Neural cell (in vitro differentiated cells): ENCODE data around the gene ZNRF1. TPM values are rescaled to one million over a fixed set of nuclear protein-coding genes. Genes with fewer than 3 reads are reported as not detected.

Experiments used
- H2AFZ ChIP-seq: fragments of 200-600, 300-800 bp; sonication (generic), shearing (Covaris generic); 2 replicates; pipeline ENCODE4 v1.6.0; 2014; ENCODE audit warnings: low read depth, mild to moderate bottlenecking, antibody characterized with exemption, low read length, moderate library complexity
- H3F3A ChIP-seq: fragments of 200-600 bp; shearing (Covaris generic); 2 replicates; pipeline ENCODE4 v1.6.1; 2016; ENCODE audit warnings: mild to moderate bottlenecking, moderate library complexity, mixed read lengths, antibody characterized with exemption, low read length; ENCODE audit not compliant: insufficient read depth, poor library complexity, severe bottlenecking
- H3K27ac ChIP-seq: fragments of 200-600, 300-800 bp; sonication (generic), shearing (Covaris generic); 2 replicates; pipeline ENCODE4 v1.5.1; 2014; ENCODE audit warnings: mild to moderate bottlenecking, low read length, moderate library complexity
- H3K27me3 ChIP-seq: fragments of 300-800, 200-600 bp; sonication (generic), shearing (Covaris generic); 2 replicates; pipeline ENCODE4 v1.6.0; 2014; ENCODE audit warnings: mild to moderate bottlenecking, low read depth, low read length, moderate library complexity; ENCODE audit not compliant: insufficient read depth
- H3K36me3 ChIP-seq: fragments of 300-800, 200-600 bp; sonication (generic), shearing (Covaris generic); 2 replicates; pipeline ENCODE4 v1.5.1; 2014; ENCODE audit warnings: mild to moderate bottlenecking, antibody characterized with exemption, low read length, moderate library complexity; ENCODE audit not compliant: insufficient read depth
- H3K4me2 ChIP-seq: fragments of 300-800, 200-600 bp; sonication (generic), shearing (Covaris generic); 2 replicates; pipeline ENCODE4 v1.6.0; 2014; ENCODE audit warnings: mild to moderate bottlenecking, low read length
- H3K4me3 ChIP-seq: fragments of 300-800, 200-600 bp; sonication (generic), shearing (Covaris generic); 2 replicates; pipeline ENCODE4 v1.5.1; 2014; ENCODE audit warnings: mild to moderate bottlenecking, low read length, moderate library complexity
- H3K79me2 ChIP-seq: fragments of 200-600 bp; shearing (Covaris generic); replicated peaks from 2 replicates; pipeline ENCODE4 v1.6.0; 2014; ENCODE audit warnings: mild to moderate bottlenecking, low read length, moderate library complexity; ENCODE audit not compliant: insufficient read depth
- H3K9ac ChIP-seq: fragments of 300-800, 200-600 bp; sonication (generic), shearing (Covaris generic); 2 replicates; pipeline ENCODE4 v1.6.1; 2016; ENCODE audit warnings: mild to moderate bottlenecking, low read length, mixed read lengths
- H3K9me2 ChIP-seq: fragments of 200-600 bp; shearing (Covaris generic); 2 replicates; pipeline ENCODE4 v1.6.1; 2016; ENCODE audit warnings: mild to moderate bottlenecking, low read length, mixed read lengths; ENCODE audit not compliant: insufficient read depth
- H3K9me3 ChIP-seq: fragments of 200-600, 300-800 bp; sonication (generic), shearing (Covaris generic); 2 replicates; pipeline ENCODE4 v1.6.1; 2016; ENCODE audit warnings: mild to moderate bottlenecking, mixed run types, low read length, moderate library complexity, mixed read lengths
- H4K20me1 ChIP-seq: fragments of 200-600 bp; shearing (Covaris generic); 2 replicates; pipeline ENCODE4 v1.6.1; 2016; ENCODE audit warnings: mild to moderate bottlenecking, mixed run types; ENCODE audit not compliant: insufficient read depth
- EP300 ChIP-seq: fragments of 450-650 bp; conservative IDR thresholded peaks from 2 replicates; pipeline ENCODE4 v1.6.1; 2014; ENCODE audit warnings: antibody characterized with exemption, mild to moderate bottlenecking, moderate library complexity; ENCODE audit not compliant: poor library complexity, severe bottlenecking
- EZH2 ChIP-seq: fragments of 200-600, 300-800 bp; shearing (Covaris generic), sonication (generic); IDR thresholded peaks from 2 replicates; pipeline ENCODE4 v1.6.1; 2014; ENCODE audit warnings: antibody characterized with exemption, low read length, borderline replicate concordance, mild to moderate bottlenecking; ENCODE audit not compliant: insufficient read depth, poor library complexity, severe bottlenecking
- MXI1 ChIP-seq: fragments of 450-650 bp; conservative IDR thresholded peaks from 2 replicates; pipeline ENCODE4 v1.6.1; 2014; ENCODE audit warnings: antibody characterized with exemption, mild to moderate bottlenecking; ENCODE audit not compliant: poor library complexity, severe bottlenecking
- POLR2AphosphoS5 ChIP-seq: IDR thresholded peaks from 2 replicates; pipeline ENCODE4 v1.6.1; 2012
- RAD21 ChIP-seq: fragments of 450-650 bp; conservative IDR thresholded peaks from 2 replicates; pipeline ENCODE4 v1.6.1; 2014; ENCODE audit warnings: antibody characterized with exemption, mild to moderate bottlenecking, moderate library complexity
- SMC3 ChIP-seq: fragments of 450-650 bp; conservative IDR thresholded peaks from 2 replicates; pipeline ENCODE4 v1.6.1; 2014; ENCODE audit warnings: antibody characterized with exemption, mild to moderate bottlenecking, moderate library complexity; ENCODE audit not compliant: poor library complexity
- TAF1 ChIP-seq: IDR thresholded peaks from 2 replicates; pipeline ENCODE4 v1.6.1; 2012; ENCODE audit warnings: low read depth
- polyA plus RNA-seq: library from polyadenylated mRNA; depleted of rRNA; stranded (reverse); fragments of >200 nt; gene quantifications from 2 replicates; pipeline ENCODE4 v1.2.3, GENCODE V29; 2014
- TF ChIP-seq, protein P1 (sequence below): fragments of 450-650 bp; IDR thresholded peaks from 2 replicates; pipeline ENCODE4 v1.5.1; 2014; ENCODE audit warnings: antibody characterized with exemption, mild to moderate bottlenecking, moderate library complexity; ENCODE audit not compliant: poor library complexity, severe bottlenecking
- TF ChIP-seq, protein P2 (sequence below): IDR thresholded peaks from 2 replicates; pipeline ENCODE4 v1.6.1; 2012; ENCODE audit warnings: borderline replicate concordance

The ZNRF1 gene
- polyA plus RNA-seq, 1 donor from 2014 or later: 31.6 TPM

DNA sequence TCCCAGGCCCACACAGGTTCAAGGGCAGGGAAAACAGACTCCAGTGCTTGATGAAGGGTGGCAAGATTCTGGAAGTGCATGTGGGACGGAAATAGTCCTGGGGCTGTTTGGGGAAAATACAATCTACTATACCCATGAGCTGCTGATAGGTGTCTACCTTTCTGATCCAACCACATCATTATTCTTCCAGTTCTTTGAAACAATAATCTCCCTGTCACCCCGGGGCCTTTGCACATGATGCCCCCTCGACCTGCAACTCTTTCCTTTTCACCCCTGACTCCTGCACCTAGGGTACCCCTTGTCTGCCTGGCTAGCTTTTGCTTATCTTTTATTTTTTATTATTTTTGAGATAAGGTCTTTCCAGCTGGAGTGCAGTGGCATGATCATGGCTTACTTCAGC is 72.8 kb downstream of the ZNRF1 start:
- no peak overlapping the region for H3K9ac ChIP-seq
- no peak overlapping the region for H3K27ac ChIP-seq

GRCh38 chr16:75072239-75072947 is 73.6 kb downstream of the ZNRF1 start:
- Histone ChIP-seq H3K27ac (no peak overlapping the region), H4K20me1 (no peaks in the 10 kb centered on the region), H3K9ac (no peak overlapping the region), H3K79me2 (peaks cover 64% of the 10 kb centered on the region), H3K9me3 (no peaks in the 10 kb centered on the region), H3K27me3 (no peaks in the 10 kb centered on the region), H3F3A (no peaks in the 10 kb centered on the region), H3K36me3 (no peaks in the 10 kb centered on the region), H2AFZ (no peak overlapping the region), H3K4me3 (no peak overlapping the region), H3K4me2 (no peak overlapping the region), H3K9me2 (no peaks in the 10 kb centered on the region)
- TF ChIP-seq, protein P1, sequence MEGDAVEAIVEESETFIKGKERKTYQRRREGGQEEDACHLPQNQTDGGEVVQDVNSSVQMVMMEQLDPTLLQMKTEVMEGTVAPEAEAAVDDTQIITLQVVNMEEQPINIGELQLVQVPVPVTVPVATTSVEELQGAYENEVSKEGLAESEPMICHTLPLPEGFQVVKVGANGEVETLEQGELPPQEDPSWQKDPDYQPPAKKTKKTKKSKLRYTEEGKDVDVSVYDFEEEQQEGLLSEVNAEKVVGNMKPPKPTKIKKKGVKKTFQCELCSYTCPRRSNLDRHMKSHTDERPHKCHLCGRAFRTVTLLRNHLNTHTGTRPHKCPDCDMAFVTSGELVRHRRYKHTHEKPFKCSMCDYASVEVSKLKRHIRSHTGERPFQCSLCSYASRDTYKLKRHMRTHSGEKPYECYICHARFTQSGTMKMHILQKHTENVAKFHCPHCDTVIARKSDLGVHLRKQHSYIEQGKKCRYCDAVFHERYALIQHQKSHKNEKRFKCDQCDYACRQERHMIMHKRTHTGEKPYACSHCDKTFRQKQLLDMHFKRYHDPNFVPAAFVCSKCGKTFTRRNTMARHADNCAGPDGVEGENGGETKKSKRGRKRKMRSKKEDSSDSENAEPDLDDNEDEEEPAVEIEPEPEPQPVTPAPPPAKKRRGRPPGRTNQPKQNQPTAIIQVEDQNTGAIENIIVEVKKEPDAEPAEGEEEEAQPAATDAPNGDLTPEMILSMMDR: no peak
- TF ChIP-seq, protein P2, sequence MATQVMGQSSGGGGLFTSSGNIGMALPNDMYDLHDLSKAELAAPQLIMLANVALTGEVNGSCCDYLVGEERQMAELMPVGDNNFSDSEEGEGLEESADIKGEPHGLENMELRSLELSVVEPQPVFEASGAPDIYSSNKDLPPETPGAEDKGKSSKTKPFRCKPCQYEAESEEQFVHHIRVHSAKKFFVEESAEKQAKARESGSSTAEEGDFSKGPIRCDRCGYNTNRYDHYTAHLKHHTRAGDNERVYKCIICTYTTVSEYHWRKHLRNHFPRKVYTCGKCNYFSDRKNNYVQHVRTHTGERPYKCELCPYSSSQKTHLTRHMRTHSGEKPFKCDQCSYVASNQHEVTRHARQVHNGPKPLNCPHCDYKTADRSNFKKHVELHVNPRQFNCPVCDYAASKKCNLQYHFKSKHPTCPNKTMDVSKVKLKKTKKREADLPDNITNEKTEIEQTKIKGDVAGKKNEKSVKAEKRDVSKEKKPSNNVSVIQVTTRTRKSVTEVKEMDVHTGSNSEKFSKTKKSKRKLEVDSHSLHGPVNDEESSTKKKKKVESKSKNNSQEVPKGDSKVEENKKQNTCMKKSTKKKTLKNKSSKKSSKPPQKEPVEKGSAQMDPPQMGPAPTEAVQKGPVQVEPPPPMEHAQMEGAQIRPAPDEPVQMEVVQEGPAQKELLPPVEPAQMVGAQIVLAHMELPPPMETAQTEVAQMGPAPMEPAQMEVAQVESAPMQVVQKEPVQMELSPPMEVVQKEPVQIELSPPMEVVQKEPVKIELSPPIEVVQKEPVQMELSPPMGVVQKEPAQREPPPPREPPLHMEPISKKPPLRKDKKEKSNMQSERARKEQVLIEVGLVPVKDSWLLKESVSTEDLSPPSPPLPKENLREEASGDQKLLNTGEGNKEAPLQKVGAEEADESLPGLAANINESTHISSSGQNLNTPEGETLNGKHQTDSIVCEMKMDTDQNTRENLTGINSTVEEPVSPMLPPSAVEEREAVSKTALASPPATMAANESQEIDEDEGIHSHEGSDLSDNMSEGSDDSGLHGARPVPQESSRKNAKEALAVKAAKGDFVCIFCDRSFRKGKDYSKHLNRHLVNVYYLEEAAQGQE: no peak
- no peak for TF ChIP-seq EP300
- TF ChIP-seq EZH2: no peak
- no peak for TF ChIP-seq RAD21
- TF ChIP-seq TAF1: no peak
- no peak for TF ChIP-seq SMC3
- TF ChIP-seq MXI1: no peak
- TF ChIP-seq POLR2AphosphoS5: no peak

More for the DNA sequence above, 72.8 kb downstream of the ZNRF1 start:
- no peak overlapping the region for H3K4me3 ChIP-seq
- H3K9me2 ChIP-seq: no peaks in the 10 kb centered on the region
- no peak overlapping the region for H2AFZ ChIP-seq
- no peaks in the 10 kb centered on the region for H3K9me3 ChIP-seq
- H3K36me3 ChIP-seq: no peaks in the 10 kb centered on the region
- peaks cover 66% of the 10 kb centered on the region for H3K79me2 ChIP-seq
- H4K20me1 ChIP-seq: peaks cover 4% of the 10 kb centered on the region
- no peaks in the 10 kb centered on the region for H3F3A ChIP-seq
- TF ChIP-seq SMC3: no peak
- H3K4me2 ChIP-seq: no peak overlapping the region
- no peaks in the 10 kb centered on the region for H3K27me3 ChIP-seq
